HuH-7.5 (cell line): ENCODE data around the gene USP47.

Experiments used
- DNase-seq: peaks from one replicate; pipeline ENCODE4 v3.0.0; 2011; ENCODE audit warnings: low spot score

Gene USP47

DNA sequence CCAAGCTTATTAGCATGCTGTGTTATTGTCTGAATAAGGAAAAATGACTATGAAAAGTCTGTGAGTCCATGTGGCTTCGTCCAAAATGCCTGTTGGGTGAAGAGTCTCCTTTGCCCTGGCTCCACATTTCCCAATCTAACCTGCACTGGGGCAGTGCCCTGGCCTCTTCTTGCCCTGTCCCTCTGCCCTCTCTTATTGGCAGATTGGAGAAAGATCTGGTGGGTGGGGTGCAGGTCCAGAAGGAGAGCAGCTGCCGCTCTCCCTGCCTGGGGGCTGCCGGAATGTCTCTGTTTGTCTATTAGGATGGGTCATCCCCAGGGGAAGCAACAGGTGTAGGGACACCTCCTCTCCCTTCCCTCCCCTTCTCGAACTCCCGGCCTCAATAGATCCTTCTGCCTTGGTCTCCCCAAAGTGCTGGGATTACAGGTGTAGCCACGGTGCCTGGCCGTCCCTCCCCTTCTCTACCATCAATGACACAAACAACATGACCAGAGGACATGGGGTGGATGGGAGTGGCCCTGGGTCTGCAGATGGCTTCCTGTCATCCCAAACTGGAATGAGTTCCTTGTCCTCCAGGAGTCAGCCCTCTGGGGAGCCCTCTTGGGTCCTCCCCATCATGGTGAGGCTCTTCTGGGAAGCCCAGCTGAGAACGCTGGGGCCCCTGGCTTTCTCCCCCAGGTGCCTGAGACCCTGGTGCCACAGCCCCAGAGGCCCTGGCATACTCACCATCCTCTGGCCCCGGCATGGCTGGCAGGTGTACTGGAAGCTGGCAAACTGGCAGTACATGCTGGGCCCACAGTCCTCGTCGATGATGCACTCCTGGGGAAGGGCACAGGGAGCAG lies 126.1 kb downstream of the USP47 start:
- DNase-seq = no peak

DNA sequence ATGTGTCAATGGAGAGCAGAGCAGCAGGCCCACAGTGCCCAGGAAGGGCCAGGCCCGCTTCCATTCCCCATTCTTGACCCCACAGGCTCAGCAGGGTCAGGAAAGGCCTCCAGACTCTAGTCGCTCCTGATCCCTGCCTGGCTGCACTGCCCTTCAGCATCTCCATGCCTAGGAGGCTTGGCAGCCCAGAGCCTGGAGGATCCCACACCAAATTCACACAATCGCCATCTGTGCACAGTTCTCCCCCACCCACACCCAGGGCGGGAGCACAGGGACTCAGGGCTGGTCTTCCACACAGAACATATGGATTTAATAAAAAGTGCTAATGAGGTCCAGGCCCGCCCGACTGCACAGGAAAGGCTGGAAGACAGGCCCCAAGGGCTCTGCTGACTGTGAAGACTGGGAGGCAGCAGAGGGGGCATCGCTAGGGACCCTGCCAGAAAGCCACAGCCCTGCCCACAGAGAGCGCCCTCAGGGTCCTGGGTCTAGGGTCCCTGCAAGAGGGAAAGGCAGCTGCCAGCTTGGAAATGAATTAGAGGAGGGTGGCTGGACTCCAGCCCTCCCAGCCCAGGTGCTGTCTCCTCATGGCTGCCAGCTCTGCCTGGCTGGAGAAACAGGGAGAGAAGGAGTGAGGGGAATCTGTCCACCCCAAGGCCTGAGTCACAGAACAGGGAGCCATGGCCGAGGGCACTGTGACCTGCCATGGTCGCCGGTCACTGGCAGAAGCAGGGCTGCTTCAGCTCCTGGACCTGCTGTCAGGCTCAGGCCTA lies 126.9 kb downstream of the USP47 start:
- no peak for DNase-seq

- DNase-seq = no peak
Measured at GRCh38 chr11:11969380-11970215, 127.8 kb downstream of the USP47 start.

DNA sequence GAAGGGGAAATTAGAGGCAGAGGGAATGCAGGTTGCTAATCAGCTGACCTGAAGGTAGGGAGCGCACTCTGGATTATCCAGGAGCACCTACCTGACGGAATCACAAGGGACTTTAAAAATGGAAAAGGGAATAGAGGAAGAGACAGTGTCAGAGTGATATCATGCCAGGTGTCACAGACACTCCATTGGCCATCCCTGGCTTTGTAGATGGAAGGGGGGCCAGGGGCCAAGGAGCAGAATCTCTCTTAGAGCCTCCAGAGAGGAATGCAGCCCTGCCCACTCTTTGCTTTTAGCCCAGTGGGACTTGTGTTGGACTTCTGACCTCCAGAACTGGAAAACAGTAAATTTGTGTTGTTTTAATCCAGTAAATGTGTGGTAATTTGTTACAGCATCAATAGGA lies 128.8 kb downstream of the USP47 start:
- DNase-seq = no peak

GRCh38 chr11:11971906-11972547 lies 130.3 kb downstream of the USP47 start:
- no peak for DNase-seq

DNA sequence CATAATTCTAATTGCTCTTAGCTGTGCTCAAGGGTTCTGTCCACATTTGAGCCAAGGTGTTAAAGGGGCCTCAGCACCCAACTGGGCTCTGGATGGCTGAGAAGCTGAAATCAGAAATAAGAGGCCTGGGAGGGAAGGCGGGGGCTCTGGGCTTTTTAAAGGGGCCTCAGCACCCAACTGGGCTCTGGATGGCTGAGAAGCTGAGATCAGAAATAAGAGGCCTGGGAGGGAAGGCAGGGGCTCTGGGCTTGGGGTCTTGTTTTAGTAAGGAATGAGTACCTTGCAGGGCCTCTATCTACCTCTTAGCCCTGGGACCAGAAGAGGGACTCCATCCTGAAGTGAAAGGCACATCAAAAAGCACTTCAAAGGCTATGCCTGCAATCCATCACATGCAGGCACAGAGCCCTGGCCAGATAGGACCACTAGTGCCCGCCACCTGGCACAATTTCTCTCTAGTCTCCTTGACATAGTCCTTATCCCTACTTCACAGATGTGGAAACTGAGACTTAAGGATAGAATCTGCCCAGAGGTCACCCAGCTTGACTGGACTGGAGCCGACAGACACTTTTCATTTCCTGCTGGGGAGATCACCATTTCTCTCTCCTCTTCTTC lies 131.1 kb downstream of the USP47 start:
- no peak for DNase-seq

GRCh38 chr11:11973361-11973800 lies 131.6 kb downstream of the USP47 start:
- DNase-seq = no peak

DNA sequence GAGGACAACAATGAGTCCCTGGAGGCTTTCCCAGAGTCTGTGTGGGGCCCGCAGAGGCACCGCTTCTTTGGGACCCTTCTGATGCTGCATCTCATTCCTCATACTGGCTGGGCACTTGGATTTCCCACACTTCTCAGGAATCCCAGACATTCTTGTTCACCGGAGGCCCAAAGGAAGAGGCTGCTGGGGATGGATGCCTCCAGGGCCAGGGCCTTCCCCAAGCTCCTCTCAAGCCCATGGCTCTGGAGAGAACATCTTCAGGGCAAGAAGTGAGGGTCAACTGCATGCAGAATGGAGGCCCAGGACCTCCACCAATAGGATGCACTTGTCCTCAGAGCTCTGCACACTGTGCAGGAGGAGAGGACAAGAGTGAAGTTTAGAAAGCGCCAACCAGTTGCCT lies 132.1 kb downstream of the USP47 start:
- no peak for DNase-seq

GRCh38 chr11:11975201-11976092 lies 133.7 kb downstream of the USP47 start:
- no peak for DNase-seq

GRCh38 chr11:11976481-11977127 lies 134.8 kb downstream of the USP47 start:
- DNase-seq = no peak

- no peak for DNase-seq
Measured at GRCh38 chr11:11977206-11977938, 135.6 kb downstream of the USP47 start.

GRCh38 chr11:11978098-11978637 lies 136.4 kb downstream of the USP47 start:
- no peak for DNase-seq

DNA sequence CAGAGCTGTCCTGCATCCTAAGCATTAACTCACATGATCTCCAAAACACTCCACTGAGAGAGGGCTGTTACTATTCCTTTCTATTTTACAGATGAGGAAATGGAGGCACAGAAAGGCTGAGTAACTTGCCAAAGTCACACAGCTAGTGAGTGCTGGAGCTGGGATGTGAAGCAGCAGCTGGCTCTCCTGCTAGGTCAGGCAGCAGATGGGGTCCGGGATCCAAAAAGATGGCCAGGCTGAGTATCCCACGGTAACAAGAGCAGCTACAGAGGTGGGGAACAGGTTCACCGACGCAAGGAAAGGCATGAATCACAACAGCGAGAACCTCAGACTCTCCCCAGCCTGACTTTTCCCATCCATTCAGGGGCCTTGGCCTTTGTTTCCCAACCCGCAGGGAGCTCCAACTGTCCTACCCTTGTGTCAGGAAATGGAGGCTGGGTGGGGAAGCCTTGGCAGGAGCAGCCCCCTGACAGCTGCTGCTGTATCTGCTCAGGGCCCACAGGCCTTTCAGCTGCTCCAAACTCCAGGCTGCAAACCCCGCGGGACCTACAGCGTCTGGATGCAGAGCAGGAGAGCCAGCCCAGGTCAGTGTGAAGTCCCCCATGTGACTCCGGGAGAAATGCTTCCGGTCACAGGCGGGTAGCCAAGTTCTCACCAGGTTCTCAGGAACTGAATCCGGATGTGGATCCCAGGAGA lies 137.2 kb downstream of the USP47 start:
- DNase-seq = no peak

- DNase-seq = no peak
Measured at GRCh38 chr11:11979488-11980117, 137.8 kb downstream of the USP47 start.

DNA sequence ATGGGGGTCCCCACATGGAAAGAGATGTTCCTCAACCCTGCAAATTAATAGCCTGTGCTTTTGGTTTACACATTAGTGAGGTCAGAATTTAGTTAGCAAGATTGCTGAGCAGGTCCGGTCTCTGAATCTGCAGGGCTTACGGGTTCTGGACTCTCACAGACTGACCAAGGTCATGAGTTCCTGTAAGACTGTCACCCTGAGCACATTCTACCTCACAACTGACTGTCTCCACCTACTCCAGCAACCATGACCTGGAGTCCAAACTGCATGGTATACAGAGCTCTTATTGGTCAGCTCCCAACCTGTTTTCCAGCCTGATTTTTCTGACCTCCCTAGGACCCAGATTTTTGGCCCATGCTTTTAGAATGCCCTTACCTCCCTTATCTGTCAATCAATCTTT lies 138.4 kb downstream of the USP47 start:
- DNase-seq = no peak

DNA sequence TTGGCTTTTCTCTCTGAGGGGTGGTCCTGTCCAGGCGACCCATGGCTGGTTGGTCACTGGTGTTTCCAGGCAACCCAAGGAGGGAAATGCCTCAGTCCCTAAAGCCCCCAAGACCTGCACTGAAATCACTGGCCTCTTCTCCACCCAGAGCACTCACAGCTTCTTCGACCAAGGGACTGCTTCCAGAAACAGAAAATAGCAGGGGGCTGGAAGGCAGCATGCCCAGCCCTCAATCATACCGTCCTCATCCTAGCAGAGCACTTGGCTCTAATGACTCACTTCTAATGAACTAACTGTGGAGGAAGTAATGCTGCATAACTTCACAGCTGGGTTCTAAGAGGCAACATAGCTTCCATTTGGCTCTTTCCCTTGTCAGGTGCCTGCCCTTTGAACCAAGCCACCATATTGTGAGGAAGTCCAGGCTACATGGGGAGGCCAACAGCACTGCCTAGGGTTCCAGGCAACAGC lies 139.1 kb downstream of the USP47 start:
- DNase-seq = no peak

- no peak for DNase-seq
Measured at GRCh38 chr11:11981364-11981763, 139.6 kb downstream of the USP47 start.

GRCh38 chr11:11981840-11982239 lies 140.1 kb downstream of the USP47 start:
- DNase-seq = no peak
